Thyroid gland (tissue), 4 donors: ENCODE measurements around the gene OR8B3.

Source experiments
- POLR2A ChIP-seq, 2 donors: fragments of 450-650 bp; IDR thresholded peaks; one replicate each; pipeline ENCODE4 v1.6.1; 2017; ENCODE audit warnings: antibody characterized with exemption in 2 of 2, mild to moderate bottlenecking in 2 of 2, moderate library complexity in 1 of 2
- TF ChIP-seq, protein P1 (sequence below), 6 experiments: fragments of 200-600 bp in 3 of 6; fragments of 450-650 bp in 3 of 6; sonication (generic) in 3 of 6; IDR thresholded peaks; one replicate each; pipeline ENCODE4 v1.5.1; 2016 to 2019; ENCODE audit warnings: antibody characterized with exemption in 6 of 6, mild to moderate bottlenecking in 2 of 6, inconsistent platforms in 1 of 6, moderate library complexity in 1 of 6

DNA sequence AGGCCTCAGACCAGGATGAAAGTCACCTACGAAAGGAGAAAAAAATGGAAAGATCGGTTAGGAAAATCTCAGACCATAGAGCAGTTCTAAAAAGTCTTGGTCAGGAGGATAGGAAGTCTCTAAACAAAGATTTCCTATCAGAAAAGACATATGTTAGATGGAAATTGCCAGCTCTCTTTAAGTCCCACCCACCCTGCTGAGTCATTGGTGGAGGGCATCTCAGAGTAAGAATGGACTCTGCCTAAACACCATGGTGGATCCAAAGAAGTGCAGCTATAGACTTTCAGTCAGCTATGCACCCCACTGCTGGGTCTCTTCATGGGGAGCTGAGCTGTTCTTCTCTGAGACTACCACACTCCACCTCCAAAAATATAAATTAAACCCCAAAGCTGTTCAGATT lies 18.2 kb downstream of the OR8B3 start:
- TF ChIP-seq, protein P1, sequence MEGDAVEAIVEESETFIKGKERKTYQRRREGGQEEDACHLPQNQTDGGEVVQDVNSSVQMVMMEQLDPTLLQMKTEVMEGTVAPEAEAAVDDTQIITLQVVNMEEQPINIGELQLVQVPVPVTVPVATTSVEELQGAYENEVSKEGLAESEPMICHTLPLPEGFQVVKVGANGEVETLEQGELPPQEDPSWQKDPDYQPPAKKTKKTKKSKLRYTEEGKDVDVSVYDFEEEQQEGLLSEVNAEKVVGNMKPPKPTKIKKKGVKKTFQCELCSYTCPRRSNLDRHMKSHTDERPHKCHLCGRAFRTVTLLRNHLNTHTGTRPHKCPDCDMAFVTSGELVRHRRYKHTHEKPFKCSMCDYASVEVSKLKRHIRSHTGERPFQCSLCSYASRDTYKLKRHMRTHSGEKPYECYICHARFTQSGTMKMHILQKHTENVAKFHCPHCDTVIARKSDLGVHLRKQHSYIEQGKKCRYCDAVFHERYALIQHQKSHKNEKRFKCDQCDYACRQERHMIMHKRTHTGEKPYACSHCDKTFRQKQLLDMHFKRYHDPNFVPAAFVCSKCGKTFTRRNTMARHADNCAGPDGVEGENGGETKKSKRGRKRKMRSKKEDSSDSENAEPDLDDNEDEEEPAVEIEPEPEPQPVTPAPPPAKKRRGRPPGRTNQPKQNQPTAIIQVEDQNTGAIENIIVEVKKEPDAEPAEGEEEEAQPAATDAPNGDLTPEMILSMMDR (IDR thresholded peaks at IDR 0.05): no peak
- no peak for TF ChIP-seq POLR2A (IDR thresholded peaks at IDR 0.05)
